Kidney (tissue), 14 donors: Measurements from ENCODE around the gene FDXACB1. TPM values are rescaled to one million over a fixed set of nuclear protein-coding genes. Genes with fewer than 3 reads are reported as not detected.

Experiments used
- DNase-seq, 5 donors: peaks; one replicate each; pipeline ENCODE4 v3.0.0-alpha.2; 2013 to 2020
- FAIRE-seq: peaks from 2 replicates; lab custom pipeline; 2012; peaks lifted over from hg19 to GRCh38; lab: Jason Lieb, UNC
- H3K27ac ChIP-seq, 2 donors: one replicate each; pipeline ENCODE4 v1.7.0; 2013; ENCODE audit warnings: low read depth in 2 of 2, low read length in 2 of 2, inconsistent platforms in 1 of 2
- H3K27me3 ChIP-seq: one replicate; pipeline ENCODE4 v1.7.1; 2013; ENCODE audit warnings: low read length, inconsistent platforms; ENCODE audit not compliant: control insufficient read depth, insufficient read depth
- H3K36me3 ChIP-seq, 3 donors: one replicate each; pipeline versions ENCODE4 v1.7.0 to v1.7.1; 2013; ENCODE audit warnings: low read length in 3 of 3, control low read depth in 1 of 3, inconsistent platforms in 1 of 3; ENCODE audit not compliant: insufficient read depth in 3 of 3, control insufficient read depth in 2 of 3
- H3K4me1 ChIP-seq, 3 donors: one replicate each; pipeline versions ENCODE4 v1.7.0 to v1.7.1; 2013; ENCODE audit warnings: low read length in 3 of 3, inconsistent platforms in 1 of 3, low read depth in 1 of 3; ENCODE audit not compliant: control insufficient read depth in 2 of 3, insufficient read depth in 2 of 3
- H3K4me3 ChIP-seq, 3 donors: one replicate each; pipeline versions ENCODE4 v1.7.0 to v1.8.1; 2013; ENCODE audit warnings: low read length in 3 of 3, control low read depth in 1 of 3, inconsistent platforms in 1 of 3
- H3K9ac ChIP-seq, 3 donors: one replicate each; pipeline versions ENCODE4 v1.7.0 to v1.7.1; 2013; ENCODE audit warnings: low read length in 3 of 3, control low read depth in 1 of 3, inconsistent platforms in 1 of 3
- H3K9me3 ChIP-seq, 3 donors: one replicate each; pipeline versions ENCODE4 v1.7.0 to v1.7.1; 2013; ENCODE audit warnings: low read length in 3 of 3, control low read depth in 1 of 3, inconsistent platforms in 1 of 3; ENCODE audit not compliant: control insufficient read depth in 2 of 3, insufficient read depth in 1 of 3
- intact Hi-C: fragments of 100-400 bp; cut with DNase I; formaldehyde crosslinking; loops from one replicate; pipeline ENCODE4 v1.11.1; 2022
- polyA plus RNA-seq: library from polyadenylated mRNA; stranded (reverse); fragments of 350-450 nt; fragmentation: Illumina TruSeq; extraction: RNeasy Lipid Tissue Mini Kit (QIAGEN cat#74804); gene quantifications from one replicate; pipeline ENCODE4 v1.2.3, GENCODE V29; 2014; ENCODE audit warnings: low read depth, low replicate concordance; ENCODE audit not compliant: insufficient read depth
- total RNA-seq: library from RNA; stranded (reverse); fragmentation: NEBNext Ultra II Directional; extraction: Animal tissue kit (Norgen Biotek cat#: 25700); gene quantifications from one replicate; pipeline ENCODE4 v1.2.1, GENCODE V29; 2021
- TF ChIP-seq, protein P1 (sequence below): IDR thresholded peaks from 3 replicates; pipeline ENCODE4 v1.5.1; 2012; ENCODE audit warnings: mild to moderate bottlenecking, moderate library complexity, borderline replicate concordance; ENCODE audit not compliant: insufficient read depth; ENCODE audit errors: extremely low read depth
- donor health status: control.
- donor health status: control.
- donor health status: control.
- donor health status: control.
- donor health status: control.
- donor health status: DM: yes; HTN: yes; CAD: no.
- donor health status: Normal renal cell carcinoma (clear cell type).

FDXACB1 gene
- total and polyA plus RNA-seq, 2 donors from 2014 or later, result 1.5 to 2.6 TPM

DNA sequence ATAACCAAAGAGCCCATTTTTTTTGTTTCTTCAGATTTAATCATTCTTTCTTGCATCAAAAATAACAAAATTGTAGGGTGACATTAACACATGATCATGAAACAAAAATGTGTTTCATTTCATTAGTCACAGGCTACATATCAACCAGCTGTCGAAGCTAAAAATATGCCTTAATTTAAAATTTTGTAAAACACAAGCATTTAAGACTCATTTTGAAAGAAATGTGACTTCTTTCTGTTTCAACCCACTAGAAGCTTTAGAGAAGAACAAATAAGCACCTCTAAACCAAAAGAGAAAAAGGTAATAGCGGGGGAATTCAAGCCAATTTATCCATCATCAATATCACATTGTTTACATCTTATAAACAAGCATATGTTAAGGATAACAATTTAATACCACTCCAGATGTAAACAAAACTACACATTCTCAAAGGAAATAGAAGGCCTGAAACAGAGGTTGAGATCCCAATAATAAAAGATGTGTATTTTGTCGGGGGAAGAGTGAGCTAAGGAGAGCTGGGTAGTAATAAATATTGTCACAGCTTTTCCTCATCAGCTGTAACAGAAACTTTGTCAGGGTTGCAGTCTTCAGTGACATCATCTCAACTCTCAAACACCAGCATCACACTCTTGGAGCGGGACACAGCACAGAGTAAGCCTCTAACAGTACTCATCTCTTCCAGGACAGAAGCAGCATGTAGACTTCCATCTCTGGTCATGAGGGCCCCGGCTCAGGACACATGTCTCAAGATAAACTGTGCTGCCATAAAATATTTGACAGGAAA, 49.6 kb downstream of the FDXACB1 start:
- Histone ChIP-seq H3K9me3 (no peaks in the 10 kb centered on the region), H3K27me3 (no peaks in the 10 kb centered on the region), H3K4me3 (no peak overlapping the region), H3K9ac (no peak overlapping the region), H3K4me1 (no peaks in the 10 kb centered on the region), H3K27ac (no peak overlapping the region), H3K36me3 (peaks cover 0 to 2% (median 0%) of the 10 kb centered on the region in 3 donors)
- FAIRE-seq, result no peak
- DNase-seq, result no peak
- TF ChIP-seq, protein P1, sequence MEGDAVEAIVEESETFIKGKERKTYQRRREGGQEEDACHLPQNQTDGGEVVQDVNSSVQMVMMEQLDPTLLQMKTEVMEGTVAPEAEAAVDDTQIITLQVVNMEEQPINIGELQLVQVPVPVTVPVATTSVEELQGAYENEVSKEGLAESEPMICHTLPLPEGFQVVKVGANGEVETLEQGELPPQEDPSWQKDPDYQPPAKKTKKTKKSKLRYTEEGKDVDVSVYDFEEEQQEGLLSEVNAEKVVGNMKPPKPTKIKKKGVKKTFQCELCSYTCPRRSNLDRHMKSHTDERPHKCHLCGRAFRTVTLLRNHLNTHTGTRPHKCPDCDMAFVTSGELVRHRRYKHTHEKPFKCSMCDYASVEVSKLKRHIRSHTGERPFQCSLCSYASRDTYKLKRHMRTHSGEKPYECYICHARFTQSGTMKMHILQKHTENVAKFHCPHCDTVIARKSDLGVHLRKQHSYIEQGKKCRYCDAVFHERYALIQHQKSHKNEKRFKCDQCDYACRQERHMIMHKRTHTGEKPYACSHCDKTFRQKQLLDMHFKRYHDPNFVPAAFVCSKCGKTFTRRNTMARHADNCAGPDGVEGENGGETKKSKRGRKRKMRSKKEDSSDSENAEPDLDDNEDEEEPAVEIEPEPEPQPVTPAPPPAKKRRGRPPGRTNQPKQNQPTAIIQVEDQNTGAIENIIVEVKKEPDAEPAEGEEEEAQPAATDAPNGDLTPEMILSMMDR, result no peak
- intact Hi-C loops, result no loop called here

DNA sequence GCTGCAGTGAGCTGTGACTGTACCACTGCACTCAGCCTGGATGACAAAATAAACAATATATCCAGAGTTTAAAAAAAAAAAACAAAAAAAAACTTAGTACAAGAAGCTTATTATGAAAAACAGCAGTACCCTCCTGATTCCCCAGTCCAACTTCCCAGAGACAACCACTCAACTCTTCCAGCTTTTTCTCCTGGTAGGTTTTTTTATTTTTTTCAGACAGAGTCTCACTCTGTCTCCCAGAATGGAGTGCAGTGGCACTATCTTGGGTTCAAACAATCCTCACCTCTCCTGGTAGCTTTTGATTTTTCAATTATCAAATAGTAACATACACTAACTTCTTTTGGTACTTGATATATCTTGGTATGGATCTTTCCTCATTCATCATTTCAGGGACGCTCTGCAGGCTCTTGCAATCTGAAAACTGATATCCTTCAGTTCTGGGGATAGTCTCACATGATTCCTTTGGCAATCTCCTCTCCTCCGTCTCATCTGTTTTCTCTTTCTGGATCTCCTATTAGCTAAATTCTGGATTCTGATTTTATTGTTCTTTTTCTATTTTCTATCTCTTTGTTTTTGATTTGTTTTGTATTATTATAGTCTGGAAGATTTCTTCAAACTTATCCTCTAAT, 52.5 kb downstream of the FDXACB1 start:
- H3K36me3 ChIP-seq, result peaks cover 0 to 2% (median 0%) of the 10 kb centered on the region in 3 donors
- H3K9ac ChIP-seq, result no peak overlapping the region
- no peak overlapping the region for H3K4me3 ChIP-seq
- TF ChIP-seq, protein P1, result no peak
- no peaks in the 10 kb centered on the region for H3K4me1 ChIP-seq
- no peaks in the 10 kb centered on the region for H3K9me3 ChIP-seq
- H3K27ac ChIP-seq, result no peak overlapping the region
- no peak for DNase-seq
- H3K27me3 ChIP-seq, result no peaks in the 10 kb centered on the region
- intact Hi-C loops, result no loop called here
- FAIRE-seq, result no peak

Other genes with a start within 250 kb of the FDXACB1 start
- gene PPP2R1B, start 112.8 kb downstream of the FDXACB1 start, total RNA-seq, result 35.5 TPM
- 11.7 TPM for gene PPP2R1B, start 112.8 kb downstream of the FDXACB1 start, polyA plus RNA-seq
- gene ALG9, start 7.6 kb downstream of the FDXACB1 start, total RNA-seq, result 27.8 TPM
- 30.0 TPM for gene ALG9, start 7.6 kb downstream of the FDXACB1 start, polyA plus RNA-seq
- gene CFAP68, start 376 bp upstream of the FDXACB1 start, total RNA-seq, result 29.5 TPM
- 93.7 TPM for gene CFAP68, start 376 bp upstream of the FDXACB1 start, polyA plus RNA-seq
- 1,312 TPM for gene CRYAB, start 32.6 kb upstream of the FDXACB1 start, total RNA-seq
- 1,857 TPM for gene CRYAB, start 32.6 kb upstream of the FDXACB1 start, polyA plus RNA-seq
- 4.4 TPM for gene HSPB2, start 33.6 kb upstream of the FDXACB1 start, total RNA-seq
- 15.7 TPM for gene HSPB2, start 33.6 kb upstream of the FDXACB1 start, polyA plus RNA-seq
- gene C11orf52, start 39.7 kb upstream of the FDXACB1 start, total RNA-seq, result 27.8 TPM
- 103 TPM for gene C11orf52, start 39.7 kb upstream of the FDXACB1 start, polyA plus RNA-seq
- gene DIXDC1, start 58.2 kb upstream of the FDXACB1 start, total RNA-seq, result 29.5 TPM
- 7.3 TPM for gene DIXDC1, start 58.2 kb upstream of the FDXACB1 start, polyA plus RNA-seq
- gene DLAT, start 146.2 kb upstream of the FDXACB1 start, total RNA-seq, result 33.1 TPM
- 27.5 TPM for gene DLAT, start 146.2 kb upstream of the FDXACB1 start, polyA plus RNA-seq
- gene PIH1D2, start 194.9 kb upstream of the FDXACB1 start, total RNA-seq, result 7.5 TPM
- 6.6 TPM for gene PIH1D2, start 194.9 kb upstream of the FDXACB1 start, polyA plus RNA-seq
- gene NKAPD1, start 195.1 kb upstream of the FDXACB1 start, total RNA-seq, result 21.5 TPM
- 14.3 TPM for gene NKAPD1, start 195.1 kb upstream of the FDXACB1 start, polyA plus RNA-seq
- 51.3 TPM for gene TIMM8B, start 207.6 kb upstream of the FDXACB1 start, total RNA-seq
- gene TIMM8B, start 207.6 kb upstream of the FDXACB1 start, polyA plus RNA-seq, result 167 TPM
- gene SDHD, start 207.7 kb upstream of the FDXACB1 start, total RNA-seq, result 111 TPM
- gene SDHD, start 207.7 kb upstream of the FDXACB1 start, polyA plus RNA-seq, result 288 TPM